ENCODE results near the gene ATXN1. TPM values are rescaled to one million over a fixed set of nuclear protein-coding genes. Genes with fewer than 3 reads are reported as not detected.

The ATXN1 gene
- total RNA-seq, 1 donor from 2014 or later: 33.7 TPM

- Mint-ChIP-seq H3K27me3 (no peaks in the 10 kb centered on the region), H3K27ac (no peak overlapping the region), H3K4me1 (ENCODE audit: unreplicated experiment) (peaks cover 59% of the 10 kb centered on the region), H3K4me3 (no peak overlapping the region), H3K9me3 (peaks cover 5% of the 10 kb centered on the region), H3K36me3 (peaks cover 38% of the 10 kb centered on the region)
- no peak for TF ChIP-seq CTCF (conservative IDR thresholded peaks at IDR 0.05)
- no peak for DNase-seq (ENCODE audit: extremely low spot score, unreplicated experiment)
These were observed 19.1 kb downstream of the ATXN1 start for GRCh38 chr6:16742116-16742515.

- H3K27ac Mint-ChIP-seq: peak overlapping the region; percentile 61
- no peak for DNase-seq (ENCODE audit: extremely low spot score, unreplicated experiment)
- no peak for TF ChIP-seq CTCF (conservative IDR thresholded peaks at IDR 0.05)
- peaks cover 5% of the 10 kb centered on the region for H3K9me3 Mint-ChIP-seq
- peaks cover 38% of the 10 kb centered on the region for H3K36me3 Mint-ChIP-seq
- peaks cover 58% of the 10 kb centered on the region for H3K4me1 Mint-ChIP-seq (ENCODE audit: unreplicated experiment)
- H3K4me3 Mint-ChIP-seq: no peak overlapping the region
- H3K27me3 Mint-ChIP-seq: no peaks in the 10 kb centered on the region
These were observed 19.9 kb downstream of the ATXN1 start for GRCh38 chr6:16741112-16742016.

- H3K4me1 Mint-ChIP-seq (ENCODE audit: unreplicated experiment): peaks cover 55% of the 10 kb centered on the region
- peaks cover 43% of the 10 kb centered on the region for H3K36me3 Mint-ChIP-seq
- peaks cover 5% of the 10 kb centered on the region for H3K9me3 Mint-ChIP-seq
- no peak for DNase-seq (ENCODE audit: extremely low spot score, unreplicated experiment)
- H3K4me3 Mint-ChIP-seq: no peak overlapping the region
- no peaks in the 10 kb centered on the region for H3K27me3 Mint-ChIP-seq
- no peak for TF ChIP-seq CTCF (conservative IDR thresholded peaks at IDR 0.05)
- H3K27ac Mint-ChIP-seq: no peak overlapping the region
These were observed 21.2 kb downstream of the ATXN1 start for GRCh38 chr6:16740097-16740496.

GRCh38 chr6:16739329-16739801, 21.9 kb downstream of the ATXN1 start:
- DNase-seq (ENCODE audit: extremely low spot score, unreplicated experiment): no peak
- Mint-ChIP-seq H3K4me3 (no peak overlapping the region), H3K27ac (peak overlapping the region; percentile 4), H3K4me1 (ENCODE audit: unreplicated experiment) (peaks cover 51% of the 10 kb centered on the region), H3K27me3 (no peaks in the 10 kb centered on the region), H3K9me3 (peaks cover 5% of the 10 kb centered on the region), H3K36me3 (peaks cover 40% of the 10 kb centered on the region)
- TF ChIP-seq CTCF (conservative IDR thresholded peaks at IDR 0.05): no peak

GRCh38 chr6:16737925-16738324, 23.3 kb downstream of the ATXN1 start:
- Mint-ChIP-seq H3K36me3 (peaks cover 30% of the 10 kb centered on the region), H3K4me3 (no peak overlapping the region), H3K27ac (no peak overlapping the region), H3K27me3 (no peaks in the 10 kb centered on the region), H3K9me3 (no peaks in the 10 kb centered on the region), H3K4me1 (ENCODE audit: unreplicated experiment) (peaks cover 40% of the 10 kb centered on the region)
- no peak for TF ChIP-seq CTCF (conservative IDR thresholded peaks at IDR 0.05)
- DNase-seq (ENCODE audit: extremely low spot score, unreplicated experiment): no peak
